IPS-18c (cell line): ENCODE results near the gene KCNJ11.
"Not testable (repeated sequence)": the region's sequence is repeated elsewhere in the genome, so short reads cannot be mapped to it uniquely, and the experiment has no call there.

ENCODE experiments used
- H3K4me3 ChIP-seq: 2 replicates; pipeline ENCODE4 v1.7.0; 2013; ENCODE audit warnings: low read depth, mild to moderate bottlenecking, low read length, moderate library complexity; ENCODE audit not compliant: insufficient read depth
- H3K9me3 ChIP-seq: one replicate; pipeline ENCODE4 v1.6.1; 2013; ENCODE audit warnings: mild to moderate bottlenecking, low read length, moderate library complexity; ENCODE audit not compliant: control insufficient read depth, insufficient read depth

The KCNJ11 gene

DNA sequence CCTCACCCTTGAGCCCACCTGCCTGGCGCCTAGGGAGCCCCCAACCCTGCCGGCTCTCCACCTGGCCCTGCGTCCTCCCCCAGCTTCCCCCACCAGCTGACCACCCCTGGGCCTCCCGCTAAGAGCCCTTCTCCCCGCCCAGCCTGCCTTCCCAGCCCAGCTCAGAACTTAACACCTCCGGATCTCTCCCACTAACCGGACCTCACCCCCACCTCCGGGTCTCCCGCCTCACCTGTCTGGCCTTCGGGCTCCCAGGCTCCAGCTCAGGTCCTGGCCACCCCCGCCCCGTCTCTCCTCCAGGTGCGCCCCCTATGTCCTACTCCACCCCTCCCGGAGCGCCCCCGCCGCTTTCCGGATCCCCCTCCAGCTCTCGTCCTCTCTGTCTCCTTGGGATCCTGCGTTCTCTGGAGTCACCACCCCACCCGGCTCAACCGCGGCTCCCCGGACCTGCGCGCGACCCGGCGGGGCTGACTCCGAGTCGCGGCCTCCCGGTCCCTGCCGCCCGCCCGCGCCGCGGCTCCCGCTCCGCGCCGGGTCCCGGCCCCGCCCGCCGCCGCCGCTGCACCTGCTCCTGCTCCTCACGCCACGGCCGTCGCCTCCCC lies at the start of gene KCNJ11:
TSS of gene KCNJ11 (minus strand) at position 51 of the 602 bp plus-strand sequence. CDS start 568 bp downstream, outside the sequence.
- Histone ChIP-seq H3K9me3 (no peaks in the 10 kb centered on the region), H3K4me3 (peak within 1 kb of the TSS; percentile 67; the same call in 1 of the 2 replicates)

DNA sequence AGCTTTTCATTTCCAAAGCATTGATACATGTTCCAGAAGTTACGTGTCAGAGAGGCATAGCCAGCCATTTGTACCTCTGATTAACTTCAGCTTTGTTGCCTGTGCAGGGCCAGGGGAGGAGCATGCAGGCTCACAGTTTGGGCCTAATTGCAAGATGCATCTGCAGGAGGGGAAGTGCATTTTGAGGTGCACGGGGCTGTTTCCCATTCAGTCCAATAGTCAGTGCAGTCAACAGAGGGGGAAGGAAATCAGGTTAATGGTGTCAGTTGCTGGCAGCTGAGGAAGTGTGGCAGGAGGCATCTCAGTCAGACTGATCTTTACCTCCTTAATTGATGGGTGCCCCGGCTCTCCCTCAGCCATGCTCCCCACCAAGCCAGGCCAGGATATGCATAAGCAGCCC lies 48.9 kb upstream of the KCNJ11 start:
- H3K4me3 ChIP-seq = no peak overlapping the region
- peaks cover 4% of the 10 kb centered on the region for H3K9me3 ChIP-seq

DNA sequence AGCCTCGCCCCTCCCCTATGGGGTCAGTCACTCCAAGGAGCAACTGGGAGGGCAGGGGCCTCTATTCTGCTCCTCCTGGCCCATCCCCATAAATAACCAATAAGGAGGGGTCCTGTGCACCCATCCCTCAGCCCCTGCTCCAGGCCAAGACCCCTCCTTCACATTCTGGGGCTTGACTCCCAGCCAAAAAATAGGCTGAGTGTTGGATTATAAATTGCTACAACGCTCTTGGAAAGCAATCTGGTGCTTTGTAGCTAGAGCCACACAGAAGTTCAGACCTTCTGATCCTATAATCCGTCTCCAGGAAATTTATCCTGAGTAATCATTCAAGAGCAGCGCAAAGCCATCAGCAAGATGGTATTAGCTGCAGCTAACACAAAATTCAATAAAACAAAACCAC lies 45.6 kb upstream of the KCNJ11 start:
- H3K4me3 ChIP-seq = no peak overlapping the region
- no peaks in the 10 kb centered on the region for H3K9me3 ChIP-seq

DNA sequence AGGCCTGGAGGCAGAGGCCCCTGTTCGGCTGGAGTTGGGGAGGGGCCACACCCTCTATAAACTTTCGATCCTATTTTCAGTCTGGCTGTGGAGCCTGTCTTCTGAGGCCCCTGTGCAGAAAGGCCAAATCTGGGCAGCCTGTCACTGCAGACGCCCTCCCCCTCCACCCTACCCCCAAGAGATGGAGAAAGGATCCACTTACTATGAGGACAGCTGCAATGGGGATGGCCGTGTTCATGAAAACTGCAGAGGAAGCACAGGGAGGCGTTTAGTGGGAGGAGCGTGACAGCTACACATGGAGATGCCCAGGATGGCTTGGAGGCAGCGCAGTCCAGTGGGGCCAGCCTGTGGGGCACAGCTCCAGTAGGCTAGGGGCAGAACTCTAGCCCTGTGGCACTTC lies 43.5 kb upstream of the KCNJ11 start:
- H3K9me3 ChIP-seq = no peaks in the 10 kb centered on the region
- no peak overlapping the region for H3K4me3 ChIP-seq

DNA sequence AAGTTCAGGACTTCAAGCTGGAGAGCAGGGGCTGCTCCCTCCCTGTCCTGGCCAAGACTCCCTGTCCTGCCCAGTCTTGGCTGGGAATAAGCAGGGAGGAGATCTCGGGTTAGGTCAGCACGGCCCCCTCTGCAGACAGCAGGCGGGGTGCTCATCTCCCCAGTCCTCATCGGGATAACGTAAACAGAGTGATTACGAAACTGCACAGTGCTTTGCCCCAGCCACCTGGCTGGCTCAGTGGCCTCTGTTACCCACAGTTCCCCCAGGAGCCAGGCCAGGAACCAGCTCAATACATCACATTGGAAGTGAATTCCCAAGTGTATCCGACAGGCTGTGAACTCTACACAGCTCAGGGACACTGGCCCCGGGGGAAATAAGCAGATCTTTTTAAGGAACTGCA lies 42.7 kb upstream of the KCNJ11 start:
- Histone ChIP-seq H3K9me3 (no peaks in the 10 kb centered on the region), H3K4me3 (no peak overlapping the region)

DNA sequence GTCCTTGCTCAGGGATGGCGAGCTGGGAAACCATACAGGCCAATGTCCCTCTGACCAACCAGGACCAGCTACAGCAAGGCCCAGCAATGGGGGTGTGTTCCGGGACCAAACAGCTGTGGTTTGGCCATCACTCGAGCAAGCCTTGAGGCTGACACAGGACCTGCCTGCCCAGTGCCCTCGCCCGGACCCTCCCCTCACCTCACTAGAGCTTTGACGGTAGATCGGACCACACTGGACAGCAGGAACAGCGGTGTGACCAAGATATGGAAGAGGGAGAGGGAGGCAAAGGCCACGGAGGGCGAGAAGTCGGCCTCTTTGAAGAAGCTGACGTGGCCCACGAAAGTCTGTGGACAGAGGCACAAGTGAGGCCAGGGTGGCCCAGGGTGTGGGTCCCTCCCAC lies 42.2 kb upstream of the KCNJ11 start:
- H3K9me3 ChIP-seq = no peaks in the 10 kb centered on the region
- no peak overlapping the region for H3K4me3 ChIP-seq

DNA sequence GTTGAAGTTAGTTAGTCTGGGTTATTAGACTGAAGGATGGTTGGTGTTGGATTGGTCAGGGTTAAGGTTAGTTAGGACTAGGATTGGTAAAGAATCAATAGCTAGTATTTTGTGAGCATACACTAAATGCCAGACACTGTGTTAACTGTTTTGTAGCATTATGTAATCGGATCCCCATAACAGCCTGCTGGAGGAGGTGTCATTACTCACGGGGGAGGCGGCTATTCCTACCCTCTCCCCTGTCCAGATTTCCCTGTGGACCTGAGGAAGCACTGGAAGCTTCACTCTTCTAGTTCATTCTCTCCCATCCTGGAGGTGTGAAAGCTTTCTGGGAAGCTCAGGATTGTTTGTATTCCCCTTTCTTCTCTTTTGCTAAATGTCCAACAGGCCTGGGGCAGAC lies 40.5 kb upstream of the KCNJ11 start:
- Histone ChIP-seq H3K9me3 (no peaks in the 10 kb centered on the region), H3K4me3 (no peak overlapping the region)

DNA sequence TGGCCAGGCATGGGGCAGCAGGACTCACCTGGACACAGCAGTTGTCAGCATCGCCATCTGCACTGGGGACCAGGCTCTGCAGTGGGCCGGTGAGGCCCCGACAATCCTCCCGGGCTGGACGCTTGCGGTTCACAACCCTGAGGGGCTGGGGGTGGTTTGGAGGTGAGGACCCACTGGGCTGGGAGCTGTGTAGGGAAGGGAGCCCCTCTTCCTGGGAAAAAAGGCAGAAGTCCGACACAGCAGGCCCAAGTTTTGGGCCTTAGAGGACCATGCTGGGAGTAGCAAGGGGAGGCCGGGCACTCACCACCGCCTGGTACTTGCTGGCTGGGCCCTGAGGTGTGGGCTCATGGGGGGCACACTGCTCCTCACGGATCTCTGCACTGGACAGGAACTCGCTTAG lies 39.8 kb upstream of the KCNJ11 start:
- H3K4me3 ChIP-seq = no peak overlapping the region

DNA sequence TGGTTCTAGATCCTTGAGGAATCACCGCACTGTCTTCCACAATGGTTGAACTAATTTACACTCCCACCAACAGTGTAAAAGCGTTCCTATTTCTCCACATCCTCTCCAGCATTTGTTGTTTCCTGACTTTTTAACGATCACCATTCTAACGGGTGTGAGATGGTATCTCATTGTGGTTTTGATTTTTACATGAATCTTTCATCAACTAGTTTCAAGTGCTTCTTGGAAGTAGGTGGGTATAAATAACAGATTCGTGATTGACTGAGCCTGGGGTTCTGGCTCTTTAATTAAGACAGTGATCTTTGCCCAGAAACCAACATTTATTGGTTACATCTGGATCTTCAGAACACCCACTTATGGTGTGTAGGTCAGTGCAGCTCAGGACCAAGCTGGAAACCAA lies 37.8 kb upstream of the KCNJ11 start:
- H3K4me3 ChIP-seq, H3K9me3 ChIP-seq: not testable (repeated sequence)

More for the DNA sequence above, 39.8 kb upstream of the KCNJ11 start:
- no peaks in the 10 kb centered on the region for H3K9me3 ChIP-seq

DNA sequence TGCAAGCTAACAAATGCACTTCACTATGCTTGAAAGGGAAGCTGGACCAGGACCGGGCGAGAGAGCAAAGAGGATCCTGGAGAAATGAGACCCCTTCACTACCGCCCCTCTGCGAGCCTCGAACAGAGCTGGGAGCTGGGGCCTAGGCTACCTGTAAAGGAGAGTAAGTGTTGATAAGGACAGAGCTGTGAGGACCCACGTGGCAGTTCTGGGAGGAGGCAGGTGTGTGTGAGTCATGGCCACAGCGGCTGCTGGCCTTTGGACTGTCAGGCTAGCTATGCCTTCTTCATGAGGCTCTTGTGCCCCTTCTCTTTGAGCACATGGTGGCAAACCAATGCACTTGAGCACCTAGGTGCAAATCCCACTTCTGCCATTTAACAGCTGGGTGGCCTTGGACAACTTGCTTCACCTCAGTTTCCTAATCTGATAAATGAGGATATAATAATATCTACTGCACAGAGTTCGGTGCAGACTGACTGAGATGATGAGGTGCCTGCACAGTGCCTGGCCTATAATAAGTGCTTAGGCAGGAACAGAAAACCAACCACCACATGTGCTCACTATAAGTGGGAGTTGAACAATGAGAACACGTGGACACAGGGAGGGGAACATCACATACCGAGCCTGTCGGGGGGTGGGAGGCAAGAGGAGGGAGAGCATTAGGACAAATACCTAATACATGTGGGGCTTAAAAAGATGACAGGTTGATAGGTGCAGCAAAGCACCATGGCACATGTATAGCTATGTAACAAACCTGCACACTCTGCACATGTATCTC lies 35.3 kb upstream of the KCNJ11 start:
- Histone ChIP-seq H3K4me3 (no peak overlapping the region), H3K9me3 (no peaks in the 10 kb centered on the region)

DNA sequence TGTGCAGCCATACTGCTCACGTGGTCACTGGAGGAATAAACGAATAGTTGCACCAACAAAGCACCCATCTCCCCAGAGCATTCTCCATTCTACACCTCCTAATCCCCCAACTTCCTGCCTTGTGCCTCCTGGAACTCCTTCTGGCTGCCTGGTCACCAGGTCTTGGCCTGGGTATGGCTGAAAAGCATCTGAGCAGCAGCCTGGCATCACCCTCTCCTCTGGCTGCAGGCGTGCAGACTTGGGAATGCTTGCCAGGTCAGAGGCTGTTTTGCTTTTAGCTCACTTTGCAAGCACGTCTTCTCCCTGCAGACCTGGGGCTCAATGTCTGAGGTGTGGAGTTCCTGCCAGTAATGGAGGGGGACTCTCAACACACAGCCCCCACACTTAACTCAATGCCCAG lies 33.3 kb upstream of the KCNJ11 start:
- H3K4me3 ChIP-seq = no peak overlapping the region
- H3K9me3 ChIP-seq = no peaks in the 10 kb centered on the region

DNA sequence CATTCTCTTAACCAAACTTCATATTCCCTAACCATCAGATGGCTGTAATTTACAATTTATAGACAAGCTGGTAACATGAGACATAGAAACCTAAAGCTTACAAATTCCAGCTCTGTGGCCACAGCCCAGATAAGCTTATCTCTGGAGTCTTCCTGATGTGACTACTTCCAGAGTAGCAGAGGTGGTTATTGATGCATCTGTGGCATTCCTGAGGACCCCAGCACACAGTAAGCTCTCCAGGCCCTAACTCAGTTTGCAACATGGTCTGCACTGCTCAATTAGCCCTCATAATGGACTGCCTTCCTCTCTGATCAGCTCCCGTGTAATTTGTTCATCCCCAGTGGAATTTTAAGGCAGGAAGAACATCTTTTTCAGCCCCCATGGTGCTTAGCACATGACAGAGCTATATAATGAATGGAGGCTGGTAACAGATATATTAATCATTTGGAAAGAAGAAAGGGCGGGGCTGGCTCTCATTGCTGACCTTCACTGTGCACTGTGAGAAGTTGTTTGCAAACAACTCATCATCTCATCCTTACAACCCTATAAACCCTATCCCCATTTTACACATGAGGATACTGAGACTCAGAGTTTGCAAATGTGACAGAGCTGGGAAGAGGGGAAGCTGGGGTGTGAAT lies 30.1 kb upstream of the KCNJ11 start:
- no peaks in the 10 kb centered on the region for H3K9me3 ChIP-seq

DNA sequence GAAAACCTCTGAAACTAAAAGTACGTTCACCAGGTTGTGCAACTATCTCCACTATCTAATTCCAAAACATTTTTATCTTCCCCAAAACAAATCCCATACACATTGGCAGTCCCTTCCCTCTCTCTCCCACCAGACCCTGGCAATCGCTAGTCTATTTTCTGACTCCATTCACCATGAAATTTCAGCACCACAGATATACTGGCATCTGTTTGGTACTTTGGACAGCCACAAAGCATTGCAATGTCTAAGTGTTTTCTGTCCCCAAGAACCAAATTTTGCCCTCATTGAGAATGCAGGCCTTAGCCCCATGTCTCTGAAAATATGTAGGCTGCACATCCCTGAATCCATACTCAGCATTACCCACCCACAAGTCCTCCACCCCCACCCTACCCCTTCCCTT lies 28.0 kb upstream of the KCNJ11 start:
- H3K4me3 ChIP-seq = no peak overlapping the region
- H3K9me3 ChIP-seq = no peaks in the 10 kb centered on the region

More for the DNA sequence above, 30.1 kb upstream of the KCNJ11 start:
- no peak overlapping the region for H3K4me3 ChIP-seq

DNA sequence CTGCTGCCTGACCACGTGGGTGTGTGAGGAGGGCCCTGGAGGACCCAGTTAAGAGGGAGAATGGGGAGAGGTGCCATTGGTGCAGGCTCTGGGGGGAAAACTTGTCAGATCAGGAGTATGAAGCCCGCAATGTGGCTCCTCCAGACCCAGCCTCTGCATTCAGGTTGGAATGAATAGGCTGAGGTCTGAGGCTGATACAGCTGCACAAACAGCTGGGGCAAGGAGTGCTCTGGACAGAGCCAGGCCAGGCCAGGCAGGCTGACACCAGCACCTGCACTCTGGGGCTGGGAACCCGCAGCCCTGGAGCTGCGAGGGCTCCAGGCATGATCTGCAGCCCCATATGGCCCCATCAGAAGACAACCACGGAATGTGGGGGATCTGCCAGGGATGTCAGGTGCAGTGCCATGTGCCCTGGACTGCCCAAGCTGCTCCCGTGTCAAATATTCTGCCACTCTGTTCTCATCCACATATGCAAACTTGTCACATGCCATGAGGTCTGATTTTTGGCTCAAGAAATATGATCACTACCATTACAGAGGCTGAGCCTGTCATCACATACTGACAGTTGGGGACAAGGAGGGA lies 27.2 kb upstream of the KCNJ11 start:
- H3K9me3 ChIP-seq = no peaks in the 10 kb centered on the region
- no peak overlapping the region for H3K4me3 ChIP-seq

DNA sequence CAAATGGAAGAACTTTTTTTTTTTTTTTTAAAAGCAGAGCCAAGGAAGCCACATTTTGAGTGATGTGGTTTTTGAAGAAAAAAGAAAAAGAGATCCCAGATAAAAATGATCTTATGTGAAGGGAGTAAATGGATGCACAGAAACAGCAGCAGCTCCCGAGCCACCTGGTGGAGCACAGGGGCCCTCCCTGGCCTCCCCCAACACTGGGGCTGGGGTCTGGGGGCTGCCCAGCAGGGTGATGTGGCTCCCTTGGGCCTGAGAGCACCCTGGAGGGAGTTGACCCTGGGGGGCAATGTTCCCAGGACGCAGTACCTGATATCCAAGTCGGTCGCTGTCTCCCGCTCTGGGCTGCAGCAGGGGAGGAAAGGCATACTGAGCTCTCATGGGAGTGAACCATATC lies 26.5 kb upstream of the KCNJ11 start:
- H3K4me3 ChIP-seq = no peak overlapping the region

DNA sequence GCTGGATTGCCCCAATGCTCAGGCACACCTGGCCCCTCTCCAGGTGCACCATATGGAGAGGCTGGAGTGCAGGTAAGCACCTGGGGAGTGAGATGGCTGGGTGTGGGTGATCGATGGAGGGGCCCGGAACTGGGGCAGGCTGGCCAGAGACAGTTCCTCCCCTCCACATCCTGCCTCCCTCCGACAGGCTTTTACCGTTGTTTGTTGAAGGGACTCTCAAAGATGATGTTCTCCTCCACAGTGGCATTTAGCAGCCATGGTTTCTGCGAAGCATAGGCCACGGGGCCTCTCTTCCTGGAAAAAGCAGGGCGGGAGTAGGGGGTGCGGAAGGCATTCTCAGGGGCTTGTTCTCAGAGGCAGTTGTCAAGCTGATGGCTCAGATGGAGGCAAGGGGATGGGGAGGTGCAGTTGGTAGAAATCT lies 25.9 kb upstream of the KCNJ11 start:
- H3K4me3 ChIP-seq = no peak overlapping the region
- H3K9me3 ChIP-seq = no peaks in the 10 kb centered on the region

More for the DNA sequence above, 26.5 kb upstream of the KCNJ11 start:
- H3K9me3 ChIP-seq = no peaks in the 10 kb centered on the region

DNA sequence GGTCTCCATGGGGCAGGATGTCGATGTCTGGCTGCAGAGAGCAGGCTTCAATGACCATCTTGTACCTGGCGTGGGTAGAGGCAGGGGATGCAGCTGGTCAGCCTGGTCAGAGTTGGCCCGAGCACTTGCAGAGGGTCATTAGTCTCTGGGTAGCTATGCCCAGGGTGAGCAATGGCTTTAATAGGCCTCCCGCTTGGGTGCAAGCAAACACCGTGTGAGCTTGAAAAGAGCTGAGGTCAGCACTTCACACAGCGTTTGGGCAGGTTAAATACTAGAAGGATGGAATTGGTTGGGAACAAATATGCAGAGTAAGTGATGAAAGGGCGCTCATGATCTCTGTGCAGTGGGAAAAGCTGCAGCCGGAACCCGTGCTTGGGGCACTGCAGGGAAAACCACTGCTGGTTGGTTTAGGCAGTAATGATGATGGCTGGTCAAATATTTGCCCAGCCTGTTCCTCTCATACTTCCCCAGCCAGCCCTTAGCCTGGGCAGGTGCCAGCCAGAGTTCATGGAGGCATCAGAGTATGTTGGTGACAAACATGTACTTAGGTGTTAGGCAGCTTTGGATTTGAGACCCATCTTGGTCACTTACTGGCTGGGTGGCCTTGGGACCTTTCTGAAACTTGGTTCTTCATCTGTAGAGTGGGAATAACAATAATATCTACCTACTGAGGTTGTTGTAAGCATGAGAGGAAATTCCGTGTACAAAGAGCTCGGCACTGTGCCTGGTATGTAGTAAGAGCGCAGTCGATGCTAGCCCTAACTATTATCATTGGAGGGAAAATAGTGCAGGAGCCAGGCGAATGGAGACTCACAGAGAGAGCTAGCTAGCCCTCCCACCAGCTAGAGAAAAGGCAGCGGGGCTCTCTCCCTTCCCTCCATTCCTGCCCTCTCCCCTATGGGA lies 25.2 kb upstream of the KCNJ11 start:
- Histone ChIP-seq H3K4me3 (no peak overlapping the region), H3K9me3 (no peaks in the 10 kb centered on the region)
